NCI-H128 (cell line): ENCODE results near the gene ZEB1.
"Not testable (repeated sequence)": the region's sequence is repeated elsewhere in the genome, so short reads cannot be mapped to it uniquely, and the experiment has no call there.

ENCODE experiments used
- DNase-seq: peaks from one replicate; lab custom pipeline; 2025; ENCODE audit not compliant: unreplicated experiment; lab: John Stamatoyannopoulos, UW

Gene ZEB1

GRCh38 chr10:31318382-31318853 is 598 bp upstream of the ZEB1 start:
- peak; percentile 2 for DNase-seq

GRCh38 chr10:31319602-31320549 is 860 bp downstream of the ZEB1 start:
- no peak for DNase-seq

- no peak for DNase-seq
Observed at GRCh38 chr10:31320550-31321211, 1.7 kb downstream of the ZEB1 start.

GRCh38 chr10:31321396-31321941 is 2.5 kb downstream of the ZEB1 start:
- peak; percentile 9 for DNase-seq

- no peak for DNase-seq
Observed at GRCh38 chr10:31322647-31323046, 3.6 kb downstream of the ZEB1 start.

GRCh38 chr10:31340343-31340742 is 21.3 kb downstream of the ZEB1 start:
- no peak for DNase-seq

- DNase-seq, result no peak
Observed at GRCh38 chr10:31341552-31341951, 22.5 kb downstream of the ZEB1 start.

- no peak for DNase-seq
Observed at GRCh38 chr10:31343009-31343408, 24.0 kb downstream of the ZEB1 start.

GRCh38 chr10:31343551-31343950 is 24.5 kb downstream of the ZEB1 start:
- no peak for DNase-seq

GRCh38 chr10:31345886-31346285 is 26.9 kb downstream of the ZEB1 start:
- DNase-seq, result no peak

GRCh38 chr10:31346953-31347352 is 27.9 kb downstream of the ZEB1 start:
- no peak for DNase-seq

GRCh38 chr10:31347705-31348104 is 28.7 kb downstream of the ZEB1 start:
- DNase-seq, result no peak

GRCh38 chr10:31350891-31351290 is 31.9 kb downstream of the ZEB1 start:
- no peak for DNase-seq

GRCh38 chr10:31352436-31353226 is 33.6 kb downstream of the ZEB1 start:
- DNase-seq, result no peak

GRCh38 chr10:31353574-31353973 is 34.6 kb downstream of the ZEB1 start:
- no peak for DNase-seq

GRCh38 chr10:31358688-31359330 is 39.8 kb downstream of the ZEB1 start:
- no peak for DNase-seq

GRCh38 chr10:31359979-31360378 is 41.0 kb downstream of the ZEB1 start:
- peak; percentile 26 for DNase-seq

GRCh38 chr10:31361475-31361874 is 42.5 kb downstream of the ZEB1 start:
- not testable (repeated sequence) for DNase-seq

- DNase-seq, result no peak
Observed at GRCh38 chr10:31362023-31362641, 43.1 kb downstream of the ZEB1 start.

- not testable (repeated sequence) for DNase-seq
Observed at GRCh38 chr10:31363696-31364095, 44.7 kb downstream of the ZEB1 start.
